GM18526 (cell line): ENCODE results near the gene HAUS6.

Experiments
- POLR2A ChIP-seq: IDR thresholded peaks from 3 replicates; pipeline ENCODE4 v1.6.1; 2011; ENCODE audit not compliant: insufficient read length; ENCODE audit errors: extremely low read depth

Gene HAUS6

GRCh38 chr9:19020886-19021455, 81.7 kb downstream of the HAUS6 start:
- no peak for TF ChIP-seq POLR2A

- TF ChIP-seq POLR2A, result no peak
These were observed 84.5 kb downstream of the HAUS6 start for GRCh38 chr9:19018201-19018600.

- TF ChIP-seq POLR2A, result no peak
These were observed 93.2 kb downstream of the HAUS6 start for GRCh38 chr9:19009391-19009965.
